GM12878 (cell line): ENCODE data around the gene SGTA. TPM values are rescaled to one million over a fixed set of nuclear protein-coding genes. Genes with fewer than 3 reads are reported as not detected.

Experiments
- ATF7 ChIP-seq: fragments of 450-650 bp; IDR thresholded peaks from 2 replicates; pipeline ENCODE4 v1.6.1; 2016; ENCODE audit warnings: low read depth, mild to moderate bottlenecking
- BMI1 ChIP-seq: fragments of 450-650 bp; IDR thresholded peaks from 2 replicates; pipeline ENCODE4 v1.6.1; 2016; ENCODE audit warnings: mild to moderate bottlenecking, moderate library complexity, borderline replicate concordance
- EP300 ChIP-seq, 2 experiments: fragments of 150-350 bp in 1 of 2; IDR thresholded peaks; 2 replicates each; pipeline ENCODE4 v1.6.1; 2011 to 2012; ENCODE audit warnings: low read depth in 2 of 2, low read length in 2 of 2, borderline replicate concordance in 1 of 2, improper control_type of control experiment in 1 of 2, inconsistent platforms in 1 of 2; ENCODE audit not compliant: control insufficient read depth in 1 of 2
- HCFC1 ChIP-seq: fragments of 150-350 bp; IDR thresholded peaks from 2 replicates; pipeline ENCODE4 v1.6.1; 2014; ENCODE audit warnings: low read length
- MTA2 ChIP-seq: fragments of 450-650 bp; IDR thresholded peaks from 2 replicates; pipeline ENCODE4 v1.6.1; 2016; ENCODE audit warnings: low read depth, mild to moderate bottlenecking, moderate library complexity
- SMAD5 ChIP-seq: IDR thresholded peaks from 2 replicates; pipeline ENCODE4 v1.6.1; 2016; ENCODE audit warnings: antibody characterized with exemption, low read depth
- SP1 ChIP-seq: IDR thresholded peaks from one replicate; pipeline ENCODE4 v1.6.1; 2011; ENCODE audit warnings: low read depth, low read length
- SPI1 ChIP-seq: IDR thresholded peaks from 2 replicates; pipeline ENCODE4 v1.6.1; 2011; ENCODE audit warnings: low read depth, mild to moderate bottlenecking, low read length, moderate library complexity, borderline replicate concordance; ENCODE audit not compliant: insufficient read depth
- TCF3 ChIP-seq: IDR thresholded peaks from 2 replicates; pipeline ENCODE4 v1.6.1; 2012; ENCODE audit warnings: low read depth, mild to moderate bottlenecking, low read length, borderline replicate concordance; ENCODE audit not compliant: insufficient read depth
- YY1 ChIP-seq: IDR thresholded peaks from 2 replicates; pipeline ENCODE4 v1.6.1; 2011; ENCODE audit warnings: low read depth, mild to moderate bottlenecking, low read length
- ZNF274 ChIP-seq: IDR thresholded peaks from one replicate; pipeline ENCODE4 v1.8.0; 2011; ENCODE audit not compliant: insufficient read length, insufficient read depth
- ZNF592 ChIP-seq: fragments of 450-650 bp; IDR thresholded peaks from 2 replicates; pipeline ENCODE4 v1.6.1; 2017; ENCODE audit warnings: mild to moderate bottlenecking, moderate library complexity
- polyA plus RNA-seq, 11 experiments: library from polyadenylated mRNA; depleted of rRNA in 4 of 11; unstranded in 6 of 11; stranded (reverse) in 5 of 11; fragments of >200 nt; fragmentation: Nextera tagmentation in 4 of 11; fragmentation: Illumina TruSeq in 1 of 11; extraction: Ambion mirVana in 4 of 11; extraction: Trizol in 1 of 11; gene quantifications; 1 replicate in 1 of 11; 2 replicates in 10 of 11; pipeline versions ENCODE4 v1.2.1 to v1.2.3, GENCODE V29; 2011 to 2016; ENCODE audit warnings: inconsistent platforms in 2 of 11, missing spikeins in 2 of 11, low read depth in 1 of 11
- total RNA-seq, 4 experiments: library from RNA; depleted of rRNA in 3 of 4; stranded (reverse); fragments of >200 nt in 3 of 4; fragmentation: Illumina TruSeq in 1 of 4; extraction: Trizol in 1 of 4; gene quantifications; 2 replicates each; pipeline versions ENCODE4 v1.2.1 to v1.2.3, GENCODE V29; 2013 to 2021
- TF ChIP-seq, protein P1 (sequence below): fragments of 450-650 bp; IDR thresholded peaks from 2 replicates; pipeline ENCODE4 v1.6.1; 2017; ENCODE audit warnings: mild to moderate bottlenecking, moderate library complexity
- TF ChIP-seq, protein P2 (sequence below): fragments of 450-650 bp; IDR thresholded peaks from 2 replicates; pipeline ENCODE4 v1.6.1; 2016; ENCODE audit warnings: mild to moderate bottlenecking
- TF ChIP-seq, protein P3 (sequence below): IDR thresholded peaks from 2 replicates; pipeline ENCODE4 v1.6.1; 2012; ENCODE audit warnings: low read length, inconsistent platforms
- TF ChIP-seq, protein P4 (sequence below): IDR thresholded peaks from 2 replicates; pipeline ENCODE4 v1.6.1; 2012; ENCODE audit warnings: low read depth, low read length, improper control_type of control experiment

Gene SGTA
- total and polyA plus RNA-seq, 10 of the 15 experiments (the other 5 are each of a cell fraction or from before 2014, with no cell fraction given): 2.0 to 102 (median 48.2) TPM

DNA sequence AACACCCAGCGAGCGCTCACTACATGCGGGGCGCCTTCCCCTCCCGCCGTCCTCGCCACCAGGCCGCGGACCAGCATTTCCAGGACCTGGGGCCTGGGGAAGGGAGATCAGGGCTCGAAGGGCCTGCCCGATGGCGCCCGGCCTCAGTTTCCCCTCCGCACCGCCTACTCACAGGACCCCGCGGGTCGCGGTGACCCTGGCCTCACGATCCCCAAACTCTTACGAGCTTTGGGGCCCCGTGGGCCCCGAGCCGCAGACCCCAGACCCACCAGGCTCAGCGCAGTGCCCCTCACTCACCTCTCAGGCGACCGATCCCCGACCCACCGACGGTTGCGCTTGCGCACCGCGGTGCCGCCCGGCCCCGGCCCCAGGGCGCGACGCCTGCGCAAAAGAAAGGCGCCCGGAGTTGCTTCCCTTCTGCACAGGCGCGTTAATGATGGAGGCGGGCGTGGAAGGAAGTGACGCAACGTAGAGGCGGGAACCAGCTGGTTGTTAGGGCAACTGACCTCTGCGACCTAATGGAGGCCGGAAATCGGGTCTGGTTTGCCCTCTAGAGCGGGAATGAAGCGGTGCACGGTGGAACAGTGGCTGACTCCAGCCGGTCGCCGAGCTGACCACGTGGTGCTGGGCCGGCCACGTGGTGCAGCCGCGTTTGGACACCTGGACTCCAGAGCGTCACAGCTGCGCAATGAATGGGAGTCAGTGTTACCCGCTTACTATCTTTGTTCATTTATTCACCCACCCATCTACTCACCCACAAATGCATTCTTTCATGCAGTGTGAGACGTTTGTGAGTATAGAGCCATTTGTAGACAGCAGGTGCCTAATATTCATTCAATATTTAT is at the start of gene SGTA (continued):
- TF ChIP-seq, protein P1, sequence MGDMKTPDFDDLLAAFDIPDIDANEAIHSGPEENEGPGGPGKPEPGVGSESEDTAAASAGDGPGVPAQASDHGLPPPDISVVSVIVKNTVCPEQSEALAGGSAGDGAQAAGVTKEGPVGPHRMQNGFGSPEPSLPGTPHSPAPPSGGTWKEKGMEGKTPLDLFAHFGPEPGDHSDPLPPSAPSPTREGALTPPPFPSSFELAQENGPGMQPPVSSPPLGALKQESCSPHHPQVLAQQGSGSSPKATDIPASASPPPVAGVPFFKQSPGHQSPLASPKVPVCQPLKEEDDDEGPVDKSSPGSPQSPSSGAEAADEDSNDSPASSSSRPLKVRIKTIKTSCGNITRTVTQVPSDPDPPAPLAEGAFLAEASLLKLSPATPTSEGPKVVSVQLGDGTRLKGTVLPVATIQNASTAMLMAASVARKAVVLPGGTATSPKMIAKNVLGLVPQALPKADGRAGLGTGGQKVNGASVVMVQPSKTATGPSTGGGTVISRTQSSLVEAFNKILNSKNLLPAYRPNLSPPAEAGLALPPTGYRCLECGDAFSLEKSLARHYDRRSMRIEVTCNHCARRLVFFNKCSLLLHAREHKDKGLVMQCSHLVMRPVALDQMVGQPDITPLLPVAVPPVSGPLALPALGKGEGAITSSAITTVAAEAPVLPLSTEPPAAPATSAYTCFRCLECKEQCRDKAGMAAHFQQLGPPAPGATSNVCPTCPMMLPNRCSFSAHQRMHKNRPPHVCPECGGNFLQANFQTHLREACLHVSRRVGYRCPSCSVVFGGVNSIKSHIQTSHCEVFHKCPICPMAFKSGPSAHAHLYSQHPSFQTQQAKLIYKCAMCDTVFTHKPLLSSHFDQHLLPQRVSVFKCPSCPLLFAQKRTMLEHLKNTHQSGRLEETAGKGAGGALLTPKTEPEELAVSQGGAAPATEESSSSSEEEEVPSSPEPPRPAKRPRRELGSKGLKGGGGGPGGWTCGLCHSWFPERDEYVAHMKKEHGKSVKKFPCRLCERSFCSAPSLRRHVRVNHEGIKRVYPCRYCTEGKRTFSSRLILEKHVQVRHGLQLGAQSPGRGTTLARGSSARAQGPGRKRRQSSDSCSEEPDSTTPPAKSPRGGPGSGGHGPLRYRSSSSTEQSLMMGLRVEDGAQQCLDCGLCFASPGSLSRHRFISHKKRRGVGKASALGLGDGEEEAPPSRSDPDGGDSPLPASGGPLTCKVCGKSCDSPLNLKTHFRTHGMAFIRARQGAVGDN: peak; percentile 93
- no peak for TF ChIP-seq SMAD5
- TF ChIP-seq SP1: peak; percentile 71
- peak; percentile 95 for TF ChIP-seq YY1
- peak; percentile 33 to 50; a peak in 1 of 4 replicates for TF ChIP-seq EP300 (IDR thresholded peaks at IDR 0.05; ENCODE audit: borderline replicate concordance in 1 of 2, control insufficient read depth in 1 of 2, low read depth in 2 of 2, low read length in 2 of 2)
- no peak for TF ChIP-seq ZNF274
- peak; percentile 78 for TF ChIP-seq HCFC1
- peak; percentile 98 for TF ChIP-seq BMI1
- TF ChIP-seq ATF7: peak; percentile 58
- 0 out of 2 replicates have a peak, but pooled peaks have one; percentile 36 for TF ChIP-seq MTA2
- TF ChIP-seq, protein P2, sequence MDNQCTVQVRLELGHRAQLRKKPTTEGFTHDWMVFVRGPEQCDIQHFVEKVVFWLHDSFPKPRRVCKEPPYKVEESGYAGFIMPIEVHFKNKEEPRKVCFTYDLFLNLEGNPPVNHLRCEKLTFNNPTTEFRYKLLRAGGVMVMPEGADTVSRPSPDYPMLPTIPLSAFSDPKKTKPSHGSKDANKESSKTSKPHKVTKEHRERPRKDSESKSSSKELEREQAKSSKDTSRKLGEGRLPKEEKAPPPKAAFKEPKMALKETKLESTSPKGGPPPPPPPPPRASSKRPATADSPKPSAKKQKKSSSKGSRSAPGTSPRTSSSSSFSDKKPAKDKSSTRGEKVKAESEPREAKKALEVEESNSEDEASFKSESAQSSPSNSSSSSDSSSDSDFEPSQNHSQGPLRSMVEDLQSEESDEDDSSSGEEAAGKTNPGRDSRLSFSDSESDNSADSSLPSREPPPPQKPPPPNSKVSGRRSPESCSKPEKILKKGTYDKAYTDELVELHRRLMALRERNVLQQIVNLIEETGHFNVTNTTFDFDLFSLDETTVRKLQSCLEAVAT: no peak
- TF ChIP-seq, protein P3, sequence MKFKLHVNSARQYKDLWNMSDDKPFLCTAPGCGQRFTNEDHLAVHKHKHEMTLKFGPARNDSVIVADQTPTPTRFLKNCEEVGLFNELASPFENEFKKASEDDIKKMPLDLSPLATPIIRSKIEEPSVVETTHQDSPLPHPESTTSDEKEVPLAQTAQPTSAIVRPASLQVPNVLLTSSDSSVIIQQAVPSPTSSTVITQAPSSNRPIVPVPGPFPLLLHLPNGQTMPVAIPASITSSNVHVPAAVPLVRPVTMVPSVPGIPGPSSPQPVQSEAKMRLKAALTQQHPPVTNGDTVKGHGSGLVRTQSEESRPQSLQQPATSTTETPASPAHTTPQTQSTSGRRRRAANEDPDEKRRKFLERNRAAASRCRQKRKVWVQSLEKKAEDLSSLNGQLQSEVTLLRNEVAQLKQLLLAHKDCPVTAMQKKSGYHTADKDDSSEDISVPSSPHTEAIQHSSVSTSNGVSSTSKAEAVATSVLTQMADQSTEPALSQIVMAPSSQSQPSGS: no peak
- TF ChIP-seq ZNF592: no peak
- peak; percentile 70 for TF ChIP-seq SPI1
- TF ChIP-seq, protein P4, sequence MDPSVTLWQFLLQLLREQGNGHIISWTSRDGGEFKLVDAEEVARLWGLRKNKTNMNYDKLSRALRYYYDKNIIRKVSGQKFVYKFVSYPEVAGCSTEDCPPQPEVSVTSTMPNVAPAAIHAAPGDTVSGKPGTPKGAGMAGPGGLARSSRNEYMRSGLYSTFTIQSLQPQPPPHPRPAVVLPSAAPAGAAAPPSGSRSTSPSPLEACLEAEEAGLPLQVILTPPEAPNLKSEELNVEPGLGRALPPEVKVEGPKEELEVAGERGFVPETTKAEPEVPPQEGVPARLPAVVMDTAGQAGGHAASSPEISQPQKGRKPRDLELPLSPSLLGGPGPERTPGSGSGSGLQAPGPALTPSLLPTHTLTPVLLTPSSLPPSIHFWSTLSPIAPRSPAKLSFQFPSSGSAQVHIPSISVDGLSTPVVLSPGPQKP: 0 out of 2 replicates have a peak, but pooled peaks have one; percentile 57
- peak; percentile 97 for TF ChIP-seq TCF3
